Thyroid gland (tissue), 4 donors: ENCODE results near the gene EHD4. TPM values are rescaled to one million over a fixed set of nuclear protein-coding genes. Genes with fewer than 3 reads are reported as not detected.

Source experiments
- DNase-seq, 2 donors: peaks; one replicate each; pipeline ENCODE4 v3.0.0-alpha.2; 2019
- H3K27ac ChIP-seq, 3 donors: fragments of 200-600 bp; sonication (generic); 1 replicate in 2 of 3; 2 replicates in 1 of 3; pipeline ENCODE4 v1.5.1; 2016 to 2019; ENCODE audit warnings: mild to moderate bottlenecking in 1 of 3, moderate library complexity in 1 of 3
- H3K27me3 ChIP-seq: fragments of 200-600 bp; sonication (generic); one replicate; pipeline ENCODE4 v1.5.1; 2019
- H3K36me3 ChIP-seq, 2 donors: fragments of 200-600 bp; sonication (generic); one replicate each; pipeline ENCODE4 v1.5.1; 2016 to 2019
- H3K4me1 ChIP-seq, 2 donors: fragments of 200-600 bp; sonication (generic); one replicate each; pipeline ENCODE4 v1.5.1; 2017 to 2019
- H3K4me3 ChIP-seq, 3 donors: fragments of 200-600 bp; sonication (generic); replicated peaks in 1 of 3; 1 replicate in 2 of 3; 2 replicates in 1 of 3; pipeline ENCODE4 v1.5.1; 2016; ENCODE audit warnings: mild to moderate bottlenecking in 1 of 3
- H3K9me3 ChIP-seq: fragments of 200-600 bp; sonication (generic); one replicate; pipeline ENCODE4 v1.5.1; 2017
- CTCF ChIP-seq, 6 experiments: fragments of 200-600 bp in 3 of 6; fragments of 450-650 bp in 3 of 6; sonication (generic) in 3 of 6; IDR thresholded peaks; one replicate each; pipeline ENCODE4 v1.5.1; 2016 to 2019; ENCODE audit warnings: antibody characterized with exemption in 6 of 6, mild to moderate bottlenecking in 2 of 6, inconsistent platforms in 1 of 6, moderate library complexity in 1 of 6
- POLR2A ChIP-seq, 2 donors: fragments of 450-650 bp; IDR thresholded peaks; one replicate each; pipeline ENCODE4 v1.6.1; 2017; ENCODE audit warnings: antibody characterized with exemption in 2 of 2, mild to moderate bottlenecking in 2 of 2, moderate library complexity in 1 of 2
- WGBS, 2 donors: methylation state at CpG; one replicate each; pipeline ENCODE4 v1.1.5; 2017; 5-methylcytosine and 5-hydroxymethylcytosine counted together
- intact Hi-C: fragments of 100-400 bp; cut with DNase I; formaldehyde crosslinking; loops from one replicate; pipeline ENCODE4 v1.15.1; 2023
- total RNA-seq, 4 donors: library from RNA; depleted of rRNA; stranded (reverse); fragments of >200 nt; gene quantifications; one replicate each; pipeline ENCODE4 v1.2.3, GENCODE V29; 2016

The EHD4 gene
- total RNA-seq, 4 donors from 2014 or later, result 29.7 to 66.7 (median 37.9) TPM

- H3K4me1 ChIP-seq, result peaks cover 38 to 53% of the 10 kb centered on the region in 2 donors
- H3K9me3 ChIP-seq, result no peaks in the 10 kb centered on the region
- peaks cover 0 to 4% of the 10 kb centered on the region in 2 donors for H3K36me3 ChIP-seq
- H3K4me3 ChIP-seq, result peak within 1 kb of the TSS in 1 of 3 donors; percentile 20
- no peak for TF ChIP-seq POLR2A (IDR thresholded peaks at IDR 0.05)
- TF ChIP-seq CTCF (IDR thresholded peaks at IDR 0.05), result no peak
- H3K27ac ChIP-seq, result peak within 1 kb of the TSS; percentile 78 to 82 (median 80)
- 91 to 97% methylated on average over 9 to 13 of the region's 15 CpGs for WGBS, 2 donors
- intact Hi-C loops, result no loop called here
- no peaks in the 10 kb centered on the region for H3K27me3 ChIP-seq
- DNase-seq, result no peak
Measured at GRCh38 chr15:41893422-41894250, 78.7 kb downstream of the EHD4 start, which contains the start of gene SPTBN5. Gene SPTBN5, minus strand, starts transcription at chr15:41894053. Its CDS starts 556 bp downstream, at chr15:41893497.

- DNase-seq, result peak; percentile 99
- Histone ChIP-seq H3K9me3 (no peaks in the 10 kb centered on the region), H3K4me3 (no peak overlapping the region), H3K27ac (peak overlapping the region; percentile 78 to 82 (median 82)), H3K27me3 (no peaks in the 10 kb centered on the region), H3K36me3 (no peaks in the 10 kb centered on the region), H3K4me1 (peaks cover 38 to 53% of the 10 kb centered on the region in 2 donors)
- intact Hi-C loops, result no loop called here
- peak in 1 of 2 donors; percentile 52 for TF ChIP-seq POLR2A (IDR thresholded peaks at IDR 0.05)
- peak in 1 of 6 experiments; percentile 2 for TF ChIP-seq CTCF (IDR thresholded peaks at IDR 0.05)
- 68 to 74% methylated on average over 10 to 17 of the region's 22 CpGs for WGBS, 2 donors
Measured at GRCh38 chr15:41892621-41893421, 79.5 kb downstream of the EHD4 start.

- DNase-seq, result peak; percentile 70 to 74
- no peaks in the 10 kb centered on the region for H3K36me3 ChIP-seq
- TF ChIP-seq POLR2A (IDR thresholded peaks at IDR 0.05) (no peak), CTCF (IDR thresholded peaks at IDR 0.05) (no peak)
- WGBS, 2 donors, result 38 to 46% methylated on average over 2 to 3 of the region's 3 CpGs
- H3K4me1 ChIP-seq, result peaks cover 38 to 53% of the 10 kb centered on the region in 2 donors
- no peaks in the 10 kb centered on the region for H3K27me3 ChIP-seq
- H3K9me3 ChIP-seq, result no peaks in the 10 kb centered on the region
- no peak overlapping the region for H3K4me3 ChIP-seq
- intact Hi-C loops, result no loop called here
- peak overlapping the region; percentile 78 to 82 (median 79) for H3K27ac ChIP-seq
Measured at GRCh38 chr15:41891946-41892345, 80.4 kb downstream of the EHD4 start.

- H3K27ac ChIP-seq, result peak overlapping the region in 1 of 3 donors; percentile 82
- peaks cover 38 to 53% of the 10 kb centered on the region in 2 donors for H3K4me1 ChIP-seq
- DNase-seq, result no peak
- intact Hi-C loops, result no loop called here
- WGBS, 2 donors, result 82 to 87% methylated on average over 6 of the region's 6 CpGs
- no peaks in the 10 kb centered on the region for H3K9me3 ChIP-seq
- no peaks in the 10 kb centered on the region for H3K27me3 ChIP-seq
- H3K36me3 ChIP-seq, result no peaks in the 10 kb centered on the region
- no peak for TF ChIP-seq POLR2A (IDR thresholded peaks at IDR 0.05)
- no peak for TF ChIP-seq CTCF (IDR thresholded peaks at IDR 0.05)
- H3K4me3 ChIP-seq, result no peak overlapping the region
Measured at GRCh38 chr15:41891226-41891625, 81.1 kb downstream of the EHD4 start.
